ENCODE data around the gene MAGEA11.
"Not testable (repeated sequence)": the region's sequence is repeated elsewhere in the genome, so short reads cannot be mapped to it uniquely, and the experiment has no call there.

MAGEA11 gene

GRCh38 chrX:149711545-149712236, at the start of gene MAGEA11:
Gene MAGEA11 (plus strand): TSS chrX:149712060. CDS start chrX:149713160, 1,100 bp downstream.
- TF ChIP-seq MYC (IDR thresholded peaks at IDR 0.05; ENCODE audit: low read depth, low read length) (no peak), POLR2A (IDR thresholded peaks at IDR 0.05; ENCODE audit: extremely low read depth, insufficient read length) (no peak), CTCF (IDR thresholded peaks at IDR 0.05; ENCODE audit: low read depth, low read length) (no peak), MAX (IDR thresholded peaks at IDR 0.05; ENCODE audit: low read depth, low read length) (no peak)
- H3K4me3 ChIP-seq (ENCODE audit: low read depth, low read length), result no peak within 1 kb of the TSS
- DNase-seq (ENCODE audit: low read depth), result no peak

- H3K4me3 ChIP-seq (ENCODE audit: low read depth, low read length); DNase-seq (ENCODE audit: low read depth): not testable (repeated sequence)
Observed at GRCh38 chrX:149675088-149675487, 36.8 kb upstream of the MAGEA11 start.

- not testable (repeated sequence) for H3K4me3 ChIP-seq (ENCODE audit: low read depth, low read length); DNase-seq (ENCODE audit: low read depth)
Observed at GRCh38 chrX:149675554-149675953, 36.3 kb upstream of the MAGEA11 start.

- not testable (repeated sequence) for H3K4me3 ChIP-seq (ENCODE audit: low read depth, low read length)
Observed at GRCh38 chrX:149679164-149679678, 32.6 kb upstream of the MAGEA11 start.

GRCh38 chrX:149681182-149681581, 30.7 kb upstream of the MAGEA11 start:
- TF ChIP-seq CTCF (IDR thresholded peaks at IDR 0.05; ENCODE audit: low read depth, low read length), result no peak
- no peak for TF ChIP-seq MAX (IDR thresholded peaks at IDR 0.05; ENCODE audit: low read depth, low read length)
- TF ChIP-seq MYC (IDR thresholded peaks at IDR 0.05; ENCODE audit: low read depth, low read length), result no peak
- TF ChIP-seq POLR2A (IDR thresholded peaks at IDR 0.05; ENCODE audit: extremely low read depth, insufficient read length), result no peak
- no peak for DNase-seq (ENCODE audit: low read depth)
- no peak overlapping the region for H3K4me3 ChIP-seq (ENCODE audit: low read depth, low read length)

More at GRCh38 chrX:149679164-149679678, 32.6 kb upstream of the MAGEA11 start:
- DNase-seq (ENCODE audit: low read depth), result not testable (repeated sequence)

GRCh38 chrX:149682031-149682430, 29.8 kb upstream of the MAGEA11 start:
- no peak overlapping the region for H3K4me3 ChIP-seq (ENCODE audit: low read depth, low read length)
- TF ChIP-seq CTCF (IDR thresholded peaks at IDR 0.05; ENCODE audit: low read depth, low read length) (no peak), POLR2A (IDR thresholded peaks at IDR 0.05; ENCODE audit: extremely low read depth, insufficient read length) (no peak), MYC (IDR thresholded peaks at IDR 0.05; ENCODE audit: low read depth, low read length) (no peak), MAX (IDR thresholded peaks at IDR 0.05; ENCODE audit: low read depth, low read length) (no peak)

GRCh38 chrX:149682956-149683947, 28.6 kb upstream of the MAGEA11 start:
- H3K4me3 ChIP-seq (ENCODE audit: low read depth, low read length), result no peak overlapping the region
- no peak for DNase-seq (ENCODE audit: low read depth)
- TF ChIP-seq MYC (IDR thresholded peaks at IDR 0.05; ENCODE audit: low read depth, low read length) (no peak), CTCF (IDR thresholded peaks at IDR 0.05; ENCODE audit: low read depth, low read length) (no peak), MAX (IDR thresholded peaks at IDR 0.05; ENCODE audit: low read depth, low read length) (no peak), POLR2A (IDR thresholded peaks at IDR 0.05; ENCODE audit: extremely low read depth, insufficient read length) (no peak)

More at GRCh38 chrX:149682031-149682430, 29.8 kb upstream of the MAGEA11 start:
- no peak for DNase-seq (ENCODE audit: low read depth)
